T-helper 2 cell (primary cell): Measurements from ENCODE around the gene AP1AR.
"Not testable (repeated sequence)": the region's sequence is repeated elsewhere in the genome, so short reads cannot be mapped to it uniquely, and the experiment has no call there.

Experiments
- DNase-seq, 5 experiments: peaks; one replicate each; pipeline versions ENCODE4 v3.0.0 to v3.0.0-alpha.2; 2012 to 2022

The AP1AR gene

DNA sequence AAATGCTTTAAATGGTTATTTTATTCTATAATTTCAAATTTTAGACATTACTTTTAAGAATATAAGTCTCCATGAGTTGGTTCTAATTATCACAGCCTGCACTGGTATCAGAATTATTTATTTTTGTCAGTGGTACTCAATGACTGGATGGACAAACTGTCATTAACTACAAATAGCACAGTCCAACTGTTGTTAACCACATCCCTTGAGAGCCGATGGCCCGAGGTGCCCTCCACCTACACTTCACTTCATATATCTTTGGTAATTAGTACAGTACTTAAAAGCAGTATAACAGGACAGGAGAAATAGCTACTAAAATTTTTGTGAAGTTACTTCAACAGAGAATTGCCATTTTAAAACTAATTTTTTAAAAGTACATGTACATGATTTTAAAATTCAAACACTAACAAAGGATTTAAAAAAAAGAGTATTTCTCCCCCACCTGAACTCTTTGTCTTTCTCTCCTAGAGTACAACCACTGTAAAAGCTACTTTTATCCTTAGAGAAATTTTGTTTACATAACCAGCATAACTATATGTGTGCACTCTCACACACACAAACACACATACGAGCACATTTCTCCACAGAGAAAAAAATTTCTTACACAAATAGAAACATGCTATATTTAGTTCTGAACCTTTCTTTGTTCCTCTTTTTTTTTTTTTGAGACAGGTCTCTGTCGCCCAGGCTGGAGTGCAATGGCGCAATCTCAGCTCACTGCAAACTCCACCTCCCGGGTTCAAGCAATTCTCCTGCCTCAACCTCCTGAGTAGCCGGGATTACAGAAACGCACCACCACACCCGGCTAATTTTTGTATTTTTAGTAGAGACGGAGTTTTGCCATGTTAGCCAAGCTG lies 47.7 kb downstream of the AP1AR start:
- no peak for DNase-seq

DNA sequence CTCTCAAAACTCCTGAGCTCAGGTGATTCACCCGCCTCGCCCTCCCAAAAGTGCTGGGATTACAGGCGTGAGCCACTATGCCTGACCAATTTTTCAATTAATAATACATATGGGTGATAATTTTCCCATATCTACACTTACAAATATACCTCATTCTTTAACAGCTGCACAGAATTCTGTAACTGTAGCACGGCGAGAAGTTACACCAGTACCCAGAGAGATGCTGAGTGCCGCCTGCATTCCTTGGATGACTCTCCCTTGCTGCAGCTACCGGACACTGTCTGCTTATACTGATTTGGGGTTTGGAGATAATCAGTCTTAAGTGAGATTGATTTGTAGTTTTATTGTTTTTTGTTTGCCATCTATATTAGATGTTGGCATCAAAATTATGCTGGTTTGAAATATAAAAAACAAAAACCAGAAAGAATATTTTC lies 48.3 kb downstream of the AP1AR start:
- no peak for DNase-seq

- no peak for DNase-seq
Measured at GRCh38 chr4:112280386-112281056, 48.9 kb downstream of the AP1AR start.

- DNase-seq, result not testable (repeated sequence)
Measured at GRCh38 chr4:112281895-112282398, 50.4 kb downstream of the AP1AR start.

GRCh38 chr4:112282860-112283667 lies 51.5 kb downstream of the AP1AR start:
- DNase-seq, result no peak

- peak in 1 of 5 experiments; percentile 71 for DNase-seq
Measured at GRCh38 chr4:112284166-112284565, 52.6 kb downstream of the AP1AR start.

DNA sequence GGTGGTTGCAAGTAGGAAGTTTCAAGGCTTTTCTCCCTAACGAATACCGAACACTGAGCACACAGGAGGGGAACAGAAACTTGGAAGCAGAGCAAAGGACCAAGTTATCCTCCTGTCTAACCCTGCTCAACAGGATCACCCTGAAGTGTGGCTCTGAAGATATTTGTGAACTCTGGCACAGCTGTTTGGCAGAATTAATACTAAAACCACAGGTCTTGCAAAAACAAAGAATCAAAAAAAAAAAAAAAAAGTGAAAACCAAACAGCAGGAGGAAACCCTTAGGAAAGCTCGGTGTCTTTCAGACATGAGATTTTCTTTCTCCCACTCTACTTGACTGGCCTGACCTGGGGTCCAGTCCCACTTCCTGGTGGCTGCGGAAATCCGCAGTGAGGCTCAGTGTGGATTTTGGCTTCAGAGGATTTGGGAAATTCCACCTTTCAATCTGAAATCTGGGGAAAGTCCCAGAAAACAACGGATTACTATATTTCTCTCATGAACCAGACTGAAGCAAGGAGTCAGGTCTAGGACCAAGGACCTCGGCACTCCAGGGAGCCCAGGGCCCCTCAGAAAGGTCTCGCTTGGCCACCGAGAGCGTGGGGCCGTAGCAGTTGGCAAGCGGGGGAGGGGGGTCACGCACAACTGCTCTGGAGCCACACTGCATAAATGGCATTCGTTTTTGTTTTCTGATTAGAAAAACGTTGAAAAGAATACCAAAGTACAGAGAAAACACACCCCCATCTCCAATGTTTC lies 53.2 kb downstream of the AP1AR start:
- peak in 2 of 5 experiments; percentile 22 to 24 for DNase-seq

DNA sequence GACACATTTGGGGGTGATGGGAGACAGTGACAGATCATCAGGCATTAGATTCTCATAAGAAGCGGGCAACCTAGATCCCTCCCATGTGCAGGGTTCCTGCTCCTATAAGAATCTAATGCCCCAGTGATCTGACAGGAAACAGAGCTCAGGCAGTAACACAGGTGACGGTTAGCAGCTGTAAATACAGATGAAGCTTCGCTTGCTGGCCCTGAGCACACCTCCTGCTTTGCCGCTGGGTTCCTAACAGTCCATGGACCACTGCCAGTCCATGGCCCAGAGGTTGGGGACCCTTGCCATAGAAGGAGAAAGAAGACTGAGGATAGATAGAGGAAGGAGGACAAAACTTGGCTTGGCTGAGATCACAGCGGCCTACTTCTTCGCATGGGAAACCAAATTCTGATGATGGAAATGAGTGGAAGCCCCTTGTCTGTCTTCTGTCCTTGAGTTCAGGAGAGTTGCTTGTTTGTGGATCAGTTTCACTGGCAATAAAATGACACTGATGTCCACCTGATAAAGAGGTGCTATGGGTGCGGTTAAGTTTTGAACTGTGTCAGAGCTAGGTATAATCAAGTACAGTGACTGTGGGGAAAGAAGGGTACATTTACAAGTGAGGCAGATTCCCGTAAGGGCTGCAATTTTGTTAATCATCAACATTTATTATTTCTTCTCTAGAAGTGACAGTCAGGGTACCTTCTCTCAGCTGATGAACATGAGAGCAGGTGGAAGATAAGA lies 55.8 kb downstream of the AP1AR start:
- peak in 2 of 5 experiments; percentile 43 to 64 for DNase-seq

- peak in 2 of 5 experiments; percentile 49 to 82 for DNase-seq
Measured at GRCh38 chr4:112288455-112288854, 56.9 kb downstream of the AP1AR start.

DNA sequence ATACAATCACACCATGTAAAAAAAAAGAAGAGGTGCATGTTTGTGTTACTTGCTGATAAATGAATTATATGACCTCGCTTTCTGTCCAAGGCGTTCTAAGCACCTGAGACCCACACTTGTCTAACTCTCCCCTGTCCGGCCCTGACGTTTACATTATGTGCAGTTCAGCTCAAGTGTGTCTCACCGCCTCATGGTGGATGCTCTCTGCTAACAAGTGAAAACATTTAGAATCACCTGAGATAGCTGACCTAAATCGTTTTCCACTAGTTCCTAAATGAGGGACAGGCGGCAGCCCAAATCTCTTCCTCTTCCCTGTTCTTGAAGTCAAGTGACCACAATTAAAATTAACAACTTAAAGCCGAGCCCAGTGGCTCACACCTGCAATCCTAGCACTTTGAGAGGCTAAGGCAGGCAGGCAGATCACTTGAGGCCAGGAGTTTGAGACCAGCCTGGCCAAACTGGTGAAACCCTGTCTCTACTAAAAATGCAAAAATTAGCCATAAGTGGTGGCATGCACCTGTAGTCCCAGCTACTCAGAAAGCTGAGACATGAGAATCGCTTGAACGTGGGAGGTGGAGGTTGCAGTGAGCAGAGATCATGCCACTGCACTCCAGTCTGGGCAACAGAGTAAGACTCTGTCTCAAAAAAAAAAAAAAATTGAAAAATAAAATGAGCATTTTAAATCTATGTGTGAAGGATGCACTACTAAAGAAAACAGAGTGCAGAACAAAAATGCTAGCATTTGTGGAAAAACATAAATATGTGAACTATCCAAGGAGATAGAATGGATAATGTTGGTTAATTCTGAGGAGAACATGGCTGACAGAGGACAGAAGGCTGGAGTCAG lies 58.0 kb downstream of the AP1AR start:
- no peak for DNase-seq

DNA sequence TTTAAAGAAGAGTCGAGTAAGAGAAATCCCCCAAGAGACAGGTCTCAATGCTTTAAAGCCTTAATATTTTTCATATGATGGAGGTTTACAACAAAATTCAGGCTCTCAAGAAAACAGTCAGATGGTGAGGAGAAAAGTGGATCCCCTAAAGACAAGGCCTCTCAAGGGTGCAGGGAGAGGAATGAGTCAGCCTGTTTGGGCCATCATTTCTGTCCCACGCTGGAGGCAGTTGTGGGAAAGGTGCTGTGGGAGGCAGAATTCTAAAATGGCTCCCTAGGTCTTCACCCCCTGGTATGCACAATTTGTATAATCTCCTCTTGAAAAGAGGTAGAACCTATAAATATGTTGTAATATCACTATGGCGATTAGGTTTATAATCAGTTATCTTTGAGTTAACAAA lies 58.8 kb downstream of the AP1AR start:
- DNase-seq, result peak in 1 of 5 experiments; percentile 42

DNA sequence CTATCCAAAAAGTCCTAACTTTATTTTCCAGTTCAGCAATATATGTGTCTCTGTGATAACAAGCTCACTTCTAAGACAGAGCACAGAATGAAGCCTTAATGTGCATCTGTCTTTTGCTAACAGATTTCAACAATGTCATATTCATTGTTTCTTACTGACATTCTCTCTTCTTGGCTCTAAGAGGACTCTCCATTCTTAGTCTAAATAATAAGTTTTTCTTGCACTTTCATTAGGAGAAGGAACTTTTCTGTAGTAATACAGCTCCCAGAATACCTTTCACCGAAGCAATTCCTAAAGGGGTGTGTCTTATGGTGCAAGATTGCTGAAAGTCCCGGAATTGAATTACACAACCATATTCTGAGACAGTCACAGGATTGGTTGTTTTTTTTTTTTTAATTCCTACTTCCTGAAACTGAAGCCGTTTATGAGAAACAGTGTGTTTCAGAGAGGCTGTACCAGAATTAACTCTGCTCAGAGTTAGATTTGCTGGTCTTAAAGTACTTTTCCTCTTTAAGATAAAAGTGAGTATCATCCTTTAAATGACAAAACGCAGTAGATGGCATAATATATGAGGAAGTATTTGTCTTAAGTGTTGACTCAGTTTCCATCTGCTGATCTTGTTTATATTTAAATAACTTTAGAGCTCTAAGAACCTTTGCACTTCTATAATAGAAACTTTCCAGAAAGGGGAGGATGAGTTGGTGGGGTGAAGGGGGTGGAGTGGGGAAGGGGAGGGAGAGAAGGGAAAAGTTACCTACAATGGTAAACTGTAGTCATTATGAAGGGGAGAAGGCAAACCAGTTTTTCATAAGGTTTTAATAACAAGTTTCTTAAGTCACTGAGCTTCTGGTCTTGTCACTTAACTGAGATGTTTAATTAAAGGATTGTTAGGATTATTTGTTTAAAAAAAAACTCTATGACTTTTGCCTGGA lies 65.6 kb downstream of the AP1AR start, which contains the start of gene ALPK1:
Gene ALPK1, plus strand, starts transcription at position 421 of the 932 bp plus-strand sequence.
- no peak for DNase-seq

DNA sequence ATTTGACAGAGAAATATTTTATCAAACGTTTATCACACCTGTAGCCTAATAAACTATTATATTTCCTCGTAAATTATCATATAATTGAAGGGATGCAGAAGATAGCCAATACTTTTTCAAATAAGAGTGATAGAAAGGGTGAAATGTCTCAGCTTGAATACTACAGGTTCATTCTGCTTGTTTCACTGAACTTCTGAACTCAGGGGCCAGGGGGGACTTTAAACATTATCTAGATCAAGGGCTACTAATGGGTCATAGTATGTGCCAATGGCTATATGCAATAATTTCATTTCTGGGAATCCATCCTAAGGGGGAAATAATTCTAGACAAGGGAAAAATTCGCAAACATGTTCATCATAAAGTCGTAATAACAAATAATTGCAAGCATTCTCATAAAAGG lies 68.1 kb downstream of the AP1AR start:
- DNase-seq, result no peak

- DNase-seq, result peak in 1 of 5 experiments; percentile 29
Measured at GRCh38 chr4:112302320-112303274, 71.0 kb downstream of the AP1AR start.

DNA sequence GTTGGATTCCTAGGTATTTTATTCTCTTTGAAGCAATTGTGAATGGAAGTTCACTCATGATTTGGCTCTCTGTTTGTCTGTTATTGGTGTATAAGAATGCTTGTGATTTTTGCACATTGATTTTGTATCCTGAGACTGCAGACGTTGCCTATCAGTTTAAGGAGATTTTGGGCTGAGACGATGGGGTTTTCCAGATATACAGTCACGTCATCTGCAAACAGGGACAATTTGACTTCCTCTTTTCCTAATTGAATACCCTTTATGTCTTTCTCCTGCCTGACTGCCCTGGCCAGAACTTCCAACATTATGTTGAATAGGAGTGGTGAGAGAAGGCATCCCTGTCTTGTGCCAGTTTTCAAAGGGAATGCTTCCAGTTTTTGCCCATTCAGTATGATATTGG lies 73.9 kb downstream of the AP1AR start:
- DNase-seq, result not testable (repeated sequence)

DNA sequence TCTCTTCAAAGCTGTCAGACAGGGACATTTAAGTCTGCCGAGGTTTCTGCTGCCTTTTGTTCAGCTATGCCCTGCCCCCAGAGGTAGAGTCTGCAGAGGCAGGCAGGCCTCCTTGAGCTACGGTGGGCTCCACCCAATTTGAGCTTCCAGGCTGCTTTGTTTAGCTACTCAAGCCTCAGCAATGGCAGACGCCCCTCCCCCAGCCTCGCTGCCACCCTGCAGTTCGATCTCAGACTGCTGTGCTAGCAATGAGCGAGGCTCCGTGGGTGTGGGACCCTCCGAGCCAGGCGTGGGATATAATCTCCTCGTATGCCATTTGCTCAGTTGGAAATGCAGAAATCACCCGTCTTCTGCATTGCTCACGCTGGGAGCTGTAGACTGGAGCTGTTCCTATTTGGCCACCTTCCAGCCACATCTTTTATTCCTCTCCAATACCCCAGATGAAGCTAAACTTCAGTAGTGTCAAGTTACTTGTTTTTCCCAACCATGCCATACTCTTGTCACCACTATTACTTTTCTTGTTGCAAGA lies 77.7 kb downstream of the AP1AR start:
- DNase-seq, result not testable (repeated sequence)

- DNase-seq, result no peak
Measured at GRCh38 chr4:112311516-112311915, 79.9 kb downstream of the AP1AR start.
